ENCODE data around the gene TTLL8. TPM values are rescaled to one million over a fixed set of nuclear protein-coding genes. Genes with fewer than 3 reads are reported as not detected.

TTLL8 gene
- total RNA-seq, 2 donors from 2014 or later, result not detected

DNA sequence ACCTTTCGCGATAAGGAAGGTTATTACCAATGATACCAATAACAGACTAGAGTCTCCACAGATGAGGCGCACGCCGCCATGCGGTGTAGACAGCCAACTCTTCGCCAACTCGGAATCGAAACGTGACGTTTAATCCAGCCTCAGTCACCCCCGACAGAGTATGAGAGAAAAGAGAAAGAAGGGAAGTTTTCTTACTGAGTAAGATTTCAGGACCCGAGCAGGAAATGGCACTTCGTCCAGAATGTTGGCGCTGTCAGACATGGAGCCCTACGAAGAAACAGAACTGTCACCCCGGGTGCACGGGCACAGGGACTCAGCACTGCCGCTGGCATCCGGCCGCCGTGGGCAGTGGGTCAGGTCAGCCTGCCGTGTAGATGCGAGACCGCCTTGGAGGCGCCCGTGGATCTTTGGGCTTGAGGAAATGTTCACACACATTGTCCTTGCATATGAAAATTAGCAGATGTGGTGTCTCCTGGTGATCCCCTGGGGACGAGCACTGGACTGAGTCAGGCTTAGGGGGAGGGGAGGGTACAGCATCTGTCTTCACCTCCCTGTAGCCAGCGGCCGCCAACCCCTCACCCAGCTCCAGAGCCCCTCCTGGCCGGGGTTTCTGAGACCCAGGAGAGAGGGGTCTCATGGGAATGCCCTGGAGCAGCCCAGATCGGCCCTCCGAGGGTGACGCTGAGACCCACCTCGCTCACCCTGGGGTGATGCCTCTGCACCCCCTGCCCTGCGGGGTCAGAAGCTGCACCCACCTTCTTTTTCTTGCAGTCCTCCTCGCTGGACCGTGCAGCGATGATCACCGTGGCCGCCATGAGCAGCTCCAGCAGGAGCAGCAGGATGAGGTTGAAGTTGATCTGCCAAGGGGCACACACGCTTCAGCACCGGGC lies 18.8 kb upstream of the TTLL8 start:
- H3K27me3 ChIP-seq, result no peaks in the 10 kb centered on the region
- no peaks in the 10 kb centered on the region for H3K9me3 ChIP-seq
- TF ChIP-seq POLR2A (IDR thresholded peaks at IDR 0.05), result no peak
- no peak for TF ChIP-seq CTCF (IDR thresholded peaks at IDR 0.05)
- H3K4me3 ChIP-seq, result no peak overlapping the region
- no peak overlapping the region for H3K27ac ChIP-seq
- ATAC-seq (no peak), DNase-seq (no peak)
- no peaks in the 10 kb centered on the region for H3K36me3 ChIP-seq (replicated peaks in 1 of 2; ENCODE audit: insufficient read depth in 1 of 2, low read depth in 2 of 2)
- peaks cover 5% of the 10 kb centered on the region for H3K4me1 ChIP-seq
- 75 to 79% methylated on average over 29 to 43 of the region's 43 CpGs for WGBS, 2 donors
- intact Hi-C loops (cut with DNase I), result no loop called here

DNA sequence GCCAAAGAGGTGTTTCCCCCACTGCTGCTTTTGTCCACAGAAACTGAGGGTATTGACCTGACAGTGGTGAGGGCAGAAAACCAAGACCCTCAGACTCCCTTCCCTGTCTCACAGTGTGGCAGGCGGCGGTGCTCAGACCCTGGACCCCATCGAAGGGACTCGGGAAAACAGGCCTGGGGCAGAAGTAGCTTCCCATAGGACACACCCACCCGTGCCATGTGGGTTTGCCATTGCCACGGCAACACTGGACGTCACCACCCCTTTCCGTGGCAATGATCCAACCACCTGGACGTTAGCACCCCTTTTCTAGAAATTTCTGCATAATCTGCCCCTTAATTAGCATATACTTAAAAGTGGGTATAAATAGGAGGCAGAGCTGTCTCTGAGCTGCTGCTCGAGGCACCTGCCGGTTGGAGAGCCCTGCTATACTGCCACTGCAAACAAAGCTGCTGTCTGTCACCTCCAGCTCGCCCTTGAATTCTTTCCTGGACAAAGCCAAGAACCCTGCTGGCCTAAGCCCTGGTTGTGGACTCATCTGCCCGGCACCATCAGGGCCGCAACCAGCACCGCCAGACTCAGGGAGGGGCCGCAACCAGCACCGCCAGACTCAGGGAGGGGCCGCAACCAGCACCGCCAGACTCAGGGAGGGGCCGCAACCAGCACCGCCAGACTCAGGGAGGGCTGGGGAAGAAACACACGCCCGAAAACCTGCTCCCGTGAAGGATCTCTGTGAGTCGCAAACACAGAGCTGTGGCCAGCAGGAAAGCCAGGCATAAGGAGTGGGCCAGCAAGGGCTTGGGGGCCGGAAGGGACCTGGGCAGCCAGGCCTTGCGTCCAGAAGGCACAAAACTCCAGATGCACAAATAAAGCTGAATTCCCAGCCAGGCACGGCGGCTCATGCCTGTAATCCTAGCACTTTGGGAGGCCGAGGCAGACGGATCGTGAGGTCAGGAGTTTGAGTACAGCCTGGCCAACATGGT lies 16.7 kb upstream of the TTLL8 start:
- Histone ChIP-seq H3K4me3 (no peak overlapping the region), H3K4me1 (peaks cover 5% of the 10 kb centered on the region), H3K36me3 (replicated peaks in 1 of 2; ENCODE audit: insufficient read depth in 1 of 2, low read depth in 2 of 2) (no peaks in the 10 kb centered on the region), H3K27me3 (no peaks in the 10 kb centered on the region), H3K9me3 (no peaks in the 10 kb centered on the region), H3K27ac (peak overlapping the region in 1 of 4 donors; percentile 26)
- no peak for ATAC-seq
- 52 to 55% methylated on average over 22 to 32 of the region's 32 CpGs for WGBS, 2 donors
- DNase-seq, result peak in 3 of 4 donors; percentile 40 to 78 (median 77)
- TF ChIP-seq POLR2A (IDR thresholded peaks at IDR 0.05) (peak in 2 of 3 donors; percentile 53 to 55), CTCF (IDR thresholded peaks at IDR 0.05) (no peak)
- intact Hi-C loops (cut with DNase I), result no loop called here

DNA sequence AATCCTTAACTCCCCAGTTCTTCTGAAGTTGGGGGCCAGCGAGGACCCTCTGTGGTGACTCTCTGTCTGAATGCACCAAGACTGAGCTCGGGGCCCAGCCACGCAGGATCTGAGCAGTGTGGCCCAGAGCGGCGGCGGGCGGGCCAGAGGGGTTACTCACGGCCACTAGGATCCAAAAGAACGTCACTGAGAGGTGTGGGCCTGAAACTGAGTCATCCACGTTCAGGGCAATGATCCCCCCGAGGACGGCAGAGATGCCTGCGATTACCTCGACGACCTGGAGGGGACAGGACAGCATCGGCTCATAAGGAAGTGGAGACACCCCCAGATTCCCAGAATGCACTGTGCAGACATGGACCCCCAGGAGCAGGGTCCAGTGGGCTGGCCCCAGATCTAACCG lies 16.0 kb upstream of the TTLL8 start:
- DNase-seq (no peak), ATAC-seq (no peak)
- peaks cover 5% of the 10 kb centered on the region for H3K4me1 ChIP-seq
- intact Hi-C loops (cut with DNase I), result no loop called here
- TF ChIP-seq POLR2A (IDR thresholded peaks at IDR 0.05), result no peak
- TF ChIP-seq CTCF (IDR thresholded peaks at IDR 0.05), result no peak
- no peak overlapping the region for H3K4me3 ChIP-seq
- 69 to 78% methylated on average over 11 to 17 of the region's 17 CpGs for WGBS, 2 donors
- no peak overlapping the region for H3K27ac ChIP-seq
- no peaks in the 10 kb centered on the region for H3K36me3 ChIP-seq (replicated peaks in 1 of 2; ENCODE audit: insufficient read depth in 1 of 2, low read depth in 2 of 2)
- H3K9me3 ChIP-seq, result no peaks in the 10 kb centered on the region
- H3K27me3 ChIP-seq, result no peaks in the 10 kb centered on the region

DNA sequence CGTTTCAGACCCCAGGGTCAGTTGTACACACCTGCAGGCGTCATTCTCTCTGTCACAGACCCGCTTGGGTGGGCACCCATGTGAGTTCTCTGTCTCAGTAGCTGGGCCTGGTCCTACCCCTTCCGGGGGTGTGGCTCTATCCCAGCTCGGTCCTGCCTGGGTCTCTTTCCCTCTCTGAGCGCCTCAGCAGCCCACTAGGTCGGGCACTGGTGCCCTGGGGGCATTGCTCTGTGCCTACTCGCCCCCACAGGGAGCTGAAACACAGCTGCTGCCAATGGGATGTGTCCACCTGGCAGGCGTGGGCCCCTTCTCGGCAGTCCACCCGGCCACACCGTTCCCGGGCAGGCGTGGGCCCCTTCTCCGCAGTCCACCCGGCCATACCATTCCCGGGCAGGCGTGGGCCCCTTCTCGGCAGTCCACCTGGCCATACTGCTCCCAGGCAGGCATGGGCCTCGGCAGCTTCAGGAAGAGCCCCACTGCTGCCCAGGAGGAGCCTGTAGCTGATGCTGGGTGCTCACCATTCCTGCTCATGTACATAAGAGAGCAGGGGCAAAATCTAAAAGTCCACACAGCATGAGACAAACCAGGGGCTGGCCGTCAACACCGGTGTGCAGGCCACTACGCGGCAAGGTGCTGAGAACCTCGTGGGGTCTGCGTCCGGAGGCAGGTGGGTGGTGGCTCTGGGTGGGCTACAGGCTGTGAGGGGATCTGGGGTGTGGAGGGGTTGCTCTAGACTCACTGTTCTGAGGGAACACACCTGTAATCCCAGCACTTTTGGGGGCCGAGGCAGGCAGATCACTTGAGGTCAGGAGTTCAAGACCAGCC lies 14.8 kb upstream of the TTLL8 start:
- intact Hi-C loops (cut with DNase I), result no loop called here
- peaks cover 5% of the 10 kb centered on the region for H3K4me1 ChIP-seq
- TF ChIP-seq CTCF (IDR thresholded peaks at IDR 0.05), result no peak
- no peak for TF ChIP-seq POLR2A (IDR thresholded peaks at IDR 0.05)
- no peak overlapping the region for H3K27ac ChIP-seq
- no peak for DNase-seq
- H3K27me3 ChIP-seq, result no peaks in the 10 kb centered on the region
- WGBS, 2 donors, result 76 to 84% methylated on average over 14 to 28 of the region's 28 CpGs
- H3K36me3 ChIP-seq (replicated peaks in 1 of 2; ENCODE audit: insufficient read depth in 1 of 2, low read depth in 2 of 2), result no peaks in the 10 kb centered on the region
- ATAC-seq, result no peak
- H3K9me3 ChIP-seq, result no peaks in the 10 kb centered on the region
- H3K4me3 ChIP-seq, result no peak overlapping the region
